Medulla oblongata (tissue), 1 donor: ENCODE results near the gene IL17B.

Experiments
- DNase-seq: peaks from one replicate; pipeline ENCODE4 v3.0.0-alpha.2; 2015; ENCODE audit errors: extremely low spot score

The IL17B gene

GRCh38 chr5:149379177-149379761, at the start of gene IL17B:
TSS of gene IL17B (minus strand) at chr5:149379292. CDS start at chr5:149379225, 67 bp downstream.
- no peak for DNase-seq

- DNase-seq: no peak
These were observed 48.9 kb upstream of the IL17B start for GRCh38 chr5:149428032-149428431.

DNA sequence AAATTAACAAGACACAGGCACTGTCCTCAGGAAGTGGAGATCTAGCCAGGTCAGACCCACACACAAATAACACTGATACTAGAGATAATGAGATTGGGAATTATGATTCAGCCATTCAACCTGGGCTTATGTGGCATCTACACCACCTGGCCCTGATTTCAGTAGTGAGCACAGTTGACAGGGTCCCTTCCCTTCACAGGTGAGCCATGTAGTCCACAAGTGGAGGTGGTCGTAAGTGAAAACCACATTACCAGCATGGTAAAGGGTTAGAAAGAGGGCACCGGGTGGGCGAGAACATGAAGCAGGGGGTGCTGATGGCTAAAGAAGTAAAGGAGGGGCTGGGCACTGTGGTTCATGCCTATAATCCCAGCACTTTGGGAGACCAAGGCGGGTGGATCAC, 48.3 kb upstream of the IL17B start:
- no peak for DNase-seq

DNA sequence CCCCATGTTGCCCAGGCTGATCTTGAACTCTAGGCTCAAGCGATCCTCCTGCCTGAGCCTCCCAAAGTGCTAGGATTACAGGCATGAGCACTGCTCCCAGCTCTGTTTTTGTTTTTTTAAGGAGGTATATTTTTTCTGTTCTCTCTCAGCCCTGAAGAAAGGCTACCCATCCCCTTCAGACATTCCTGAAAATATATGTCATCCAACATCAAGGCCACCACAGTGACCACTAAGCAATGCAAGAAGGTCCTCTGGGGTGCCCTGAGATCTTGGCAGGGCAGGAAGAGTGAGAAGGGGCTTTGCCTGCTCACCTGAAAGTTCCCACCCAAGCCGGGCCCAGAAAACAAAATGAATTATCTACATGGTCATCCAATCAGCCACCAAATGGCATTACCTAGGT, 47.8 kb upstream of the IL17B start:
- DNase-seq: no peak

DNA sequence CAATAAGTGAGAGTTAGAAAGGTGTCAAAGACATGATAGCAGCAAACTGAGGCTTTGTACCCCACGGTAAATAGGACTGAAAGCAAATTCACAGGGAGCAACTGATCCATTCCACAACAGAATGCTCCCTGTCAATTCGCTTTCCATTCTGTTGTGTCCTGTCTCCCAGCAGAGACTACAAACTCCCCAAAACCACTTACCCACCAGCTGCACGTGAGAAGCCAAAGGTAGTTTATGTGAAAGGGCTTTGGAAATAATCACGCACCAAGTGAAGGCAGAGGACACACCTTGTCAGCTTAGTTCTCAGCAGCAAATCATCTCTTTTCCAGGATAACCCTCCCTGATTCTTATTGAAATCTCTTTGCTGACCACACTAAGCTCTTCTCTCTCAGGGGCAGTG, 46.6 kb upstream of the IL17B start:
- no peak for DNase-seq

DNA sequence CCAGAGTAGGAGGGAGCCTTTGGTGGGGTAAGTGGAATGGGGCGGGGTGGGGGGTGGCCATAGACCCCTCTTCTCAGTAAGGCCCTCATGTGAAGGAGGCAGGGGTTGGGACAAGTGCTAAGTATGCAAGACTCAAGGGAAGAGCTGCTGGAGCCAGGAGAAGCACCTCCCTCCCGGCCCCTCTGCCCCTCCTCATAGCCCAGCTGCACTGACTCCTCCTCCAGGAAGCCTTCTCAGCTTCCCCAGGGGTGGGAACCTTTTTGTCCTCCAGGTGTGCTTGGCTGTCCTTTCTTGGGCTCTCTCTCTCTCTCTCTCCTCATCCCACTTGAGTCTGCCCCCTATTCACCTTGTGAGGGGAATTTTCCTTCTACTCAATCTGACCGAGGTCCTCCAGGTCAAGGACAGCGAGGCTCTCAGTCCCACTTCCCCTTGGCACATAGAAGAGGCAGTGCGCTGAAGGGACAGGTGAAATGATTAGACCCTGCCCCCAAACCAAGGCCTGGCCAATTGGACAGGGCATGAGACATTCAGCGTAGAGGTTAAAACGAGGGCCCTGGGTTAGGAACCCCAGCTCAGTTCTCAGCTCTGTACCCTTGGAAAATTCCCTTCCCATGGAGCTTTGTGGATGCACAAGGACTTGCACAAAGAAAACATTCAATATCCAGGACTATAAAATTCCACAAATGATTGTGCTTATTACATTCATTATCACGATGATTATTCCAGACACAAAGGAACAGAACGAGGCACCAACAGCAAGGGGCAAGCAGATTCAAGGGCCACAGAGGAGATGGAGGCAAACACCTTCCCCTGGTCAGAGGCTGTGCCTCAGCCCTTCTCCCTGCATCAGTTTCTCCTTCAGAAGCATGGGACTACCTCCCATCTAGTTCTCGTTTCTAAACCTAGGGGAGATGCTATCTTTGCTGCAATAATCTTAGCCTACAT, 45.6 kb upstream of the IL17B start:
- no peak for DNase-seq

- no peak for DNase-seq
These were observed 44.7 kb upstream of the IL17B start for GRCh38 chr5:149423794-149424268.

- DNase-seq: no peak
These were observed 44.1 kb upstream of the IL17B start for GRCh38 chr5:149423049-149423793.

- DNase-seq: no peak
These were observed 43.4 kb upstream of the IL17B start for GRCh38 chr5:149422366-149423048.

GRCh38 chr5:149421834-149422233, 42.7 kb upstream of the IL17B start:
- DNase-seq: no peak

- DNase-seq: no peak
These were observed 42.2 kb upstream of the IL17B start for GRCh38 chr5:149421372-149421685.

- DNase-seq: no peak
These were observed 41.7 kb upstream of the IL17B start for GRCh38 chr5:149420545-149421371.

DNA sequence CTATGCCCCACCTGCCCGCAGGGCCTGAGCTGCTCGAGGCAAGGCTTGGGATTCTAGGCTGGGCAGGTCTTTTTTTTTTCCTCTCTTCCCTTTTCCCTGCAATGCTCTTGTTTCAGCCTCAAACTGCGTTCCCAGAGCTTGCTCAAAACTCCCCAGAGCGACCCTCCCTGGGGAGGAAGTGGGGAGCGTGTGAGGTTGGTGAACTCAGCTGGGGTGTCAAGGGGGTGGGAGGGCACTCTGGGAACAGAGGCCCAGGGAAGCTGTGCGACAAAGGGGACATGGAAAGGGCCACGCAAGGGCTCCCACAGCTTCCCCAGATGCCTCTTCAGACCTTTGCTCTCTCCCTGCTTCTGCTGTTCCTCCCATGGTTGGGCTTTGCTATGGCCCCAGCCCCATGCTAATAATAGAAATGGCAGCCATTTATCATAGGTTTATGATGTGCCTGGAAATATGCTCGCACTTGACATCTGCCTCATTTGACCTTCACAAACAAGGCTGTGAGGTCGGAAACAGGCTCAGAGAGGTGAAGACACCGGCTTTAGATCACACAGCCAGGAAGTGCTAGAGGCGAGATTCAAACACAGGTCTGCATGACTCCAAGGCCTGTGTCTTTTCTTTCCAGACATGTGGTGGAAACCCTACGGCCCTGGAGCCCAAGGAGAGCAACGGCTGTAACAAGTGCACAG, 40.9 kb upstream of the IL17B start:
- no peak for DNase-seq

GRCh38 chr5:149419532-149419858, 40.4 kb upstream of the IL17B start:
- no peak for DNase-seq

DNA sequence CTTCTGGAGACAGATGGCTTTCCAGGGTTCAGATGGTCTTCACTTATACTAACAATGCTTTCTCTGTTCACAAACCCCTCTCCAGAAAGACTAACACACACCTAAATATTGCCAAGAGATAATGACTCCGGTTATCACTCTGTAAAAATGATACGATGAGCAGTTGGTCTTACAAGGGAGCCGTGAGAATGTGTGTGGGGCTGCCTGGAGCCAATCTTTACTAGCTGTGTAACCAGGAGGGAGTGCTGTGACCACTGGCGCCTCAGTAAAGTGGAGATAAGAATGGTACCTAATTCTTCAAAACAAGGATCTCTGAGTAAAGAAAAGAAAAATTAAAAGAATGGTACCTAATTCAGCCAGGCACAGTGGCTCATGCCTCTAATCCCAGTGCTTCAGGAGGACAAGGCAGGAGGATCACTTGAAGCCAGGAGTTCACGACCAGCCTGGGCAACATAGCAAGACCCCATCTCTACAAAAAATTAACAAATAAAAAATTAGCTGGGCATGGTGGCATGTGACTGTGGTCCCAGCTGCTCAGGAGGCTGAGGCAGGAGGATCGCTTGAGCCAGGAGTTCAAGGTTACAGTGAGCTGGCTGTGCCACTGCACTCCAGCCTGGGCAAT, 39.9 kb upstream of the IL17B start:
- DNase-seq: no peak

- no peak for DNase-seq
These were observed 38.7 kb upstream of the IL17B start for GRCh38 chr5:149417711-149418368.

DNA sequence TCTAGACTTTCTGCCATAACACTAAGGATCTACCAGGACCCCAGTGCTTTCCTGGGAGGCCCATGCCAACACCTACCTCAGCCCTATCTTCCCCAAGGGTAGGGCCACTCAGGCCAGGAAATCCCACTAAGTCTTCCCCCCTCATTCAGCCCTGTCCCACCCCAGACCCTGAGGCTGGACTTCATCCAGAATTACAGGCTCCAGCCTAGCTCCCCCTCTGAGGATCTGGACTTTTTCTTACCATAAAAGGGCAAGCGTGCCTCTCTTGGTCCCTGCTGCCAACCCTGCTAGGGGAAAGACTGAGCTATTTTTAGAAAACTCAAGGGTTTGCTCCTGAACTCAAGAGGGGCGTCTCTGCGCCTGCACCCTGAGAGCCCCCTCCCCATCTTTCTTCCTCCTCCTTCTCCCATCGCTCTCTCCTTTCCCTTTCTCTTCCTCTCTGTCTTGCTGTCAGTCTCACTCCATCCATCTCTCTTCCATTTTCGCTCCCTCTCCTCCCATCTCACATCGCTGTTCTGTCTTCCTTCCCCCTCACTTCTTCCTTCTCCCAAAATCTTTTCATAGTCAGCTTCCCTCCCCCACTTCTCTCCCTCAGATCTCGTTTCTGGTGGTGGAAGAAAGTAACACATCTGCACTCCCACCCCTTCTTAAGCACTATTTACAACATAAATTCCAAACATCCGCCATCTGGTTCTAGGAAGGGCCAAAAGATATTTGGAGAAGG, 38.1 kb upstream of the IL17B start:
- no peak for DNase-seq

GRCh38 chr5:149415066-149415967, 36.2 kb upstream of the IL17B start:
- DNase-seq: no peak
